SK-N-DZ (cell line): Measurements from ENCODE around the gene MSL2.
"Not testable (repeated sequence)": the region's sequence is repeated elsewhere in the genome, so short reads cannot be mapped to it uniquely, and the experiment has no call there.

ENCODE experiments used
- DNase-seq: peaks from one replicate; pipeline ENCODE4 v3.0.0-alpha.2; 2015; ENCODE audit warnings: low spot score

The MSL2 gene

DNA sequence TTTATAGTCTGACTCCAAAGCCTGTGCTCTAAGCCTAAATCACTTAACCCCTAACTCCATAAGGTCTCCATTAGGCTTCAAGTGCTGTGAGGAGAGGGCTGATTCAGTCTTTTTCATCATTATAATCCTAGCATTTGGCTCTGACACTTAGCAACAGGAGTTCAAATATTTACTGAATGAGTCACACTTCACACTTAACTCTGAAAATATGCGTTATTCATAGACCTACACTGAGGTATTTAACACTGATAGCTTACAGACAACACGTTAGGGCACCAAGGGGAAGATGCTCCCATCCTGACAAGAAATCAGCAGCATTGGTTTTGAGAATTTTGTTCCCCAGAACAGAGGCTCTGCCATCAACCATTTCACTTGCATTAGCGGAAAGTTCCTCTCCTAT lies 53.5 kb downstream of the MSL2 start:
- no peak for DNase-seq

GRCh38 chr3:136141891-136142290 lies 54.2 kb downstream of the MSL2 start:
- no peak for DNase-seq

GRCh38 chr3:136141291-136141785 lies 54.8 kb downstream of the MSL2 start:
- no peak for DNase-seq

DNA sequence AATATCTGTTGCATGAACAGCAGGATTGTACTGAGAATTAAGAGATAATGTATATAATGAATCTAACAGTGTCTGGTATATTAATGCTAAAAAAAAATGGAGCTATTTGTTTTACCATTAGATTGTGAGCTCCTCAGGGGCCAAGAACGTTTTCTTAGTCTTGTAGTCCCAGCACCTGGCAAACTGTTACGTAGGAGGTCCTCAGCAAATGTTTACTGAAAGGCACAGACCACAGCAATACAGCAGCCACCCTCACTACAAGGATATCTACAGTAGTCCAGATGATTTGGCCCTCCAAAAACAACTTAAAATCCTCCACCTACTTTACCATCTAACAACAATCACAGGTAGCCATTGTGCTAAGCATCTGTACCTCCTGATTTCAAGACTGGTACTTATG lies 59.7 kb downstream of the MSL2 start:
- no peak for DNase-seq

DNA sequence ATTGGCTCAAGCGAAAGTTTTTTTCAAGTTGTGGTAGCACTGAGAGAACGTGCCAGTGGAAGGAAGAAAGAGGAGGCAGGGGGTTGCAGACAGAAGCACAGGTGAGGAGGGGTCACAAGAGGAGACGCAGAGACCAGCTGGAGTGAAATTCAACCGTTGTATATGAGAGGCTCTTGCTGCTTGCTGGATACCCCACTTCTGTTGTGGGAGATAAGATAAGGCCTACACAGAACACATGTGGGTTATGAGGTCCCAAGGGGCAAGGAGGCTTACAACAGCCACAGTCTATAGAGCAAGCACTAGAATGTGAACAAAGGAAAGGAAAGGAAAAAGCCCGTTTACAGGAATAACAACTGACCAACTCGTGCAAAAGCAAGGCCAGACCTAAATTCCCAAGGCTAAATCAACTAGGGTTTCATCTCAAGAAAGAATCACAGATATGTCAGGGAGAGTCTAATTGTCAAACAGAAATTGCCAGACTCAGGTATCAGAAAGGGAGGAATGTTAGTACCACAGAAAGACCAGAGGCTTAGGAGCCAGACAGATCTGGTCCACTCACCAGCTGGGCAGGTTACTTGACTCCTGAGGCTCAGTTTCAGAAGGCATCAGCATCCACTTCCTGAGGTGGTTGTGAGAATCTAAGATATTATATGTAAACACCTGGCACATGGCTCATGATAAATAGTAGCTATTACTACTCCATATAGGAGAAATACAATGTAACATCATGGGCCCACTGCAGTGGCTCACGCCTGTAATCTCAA lies 60.9 kb downstream of the MSL2 start:
- peak; percentile 84 for DNase-seq

DNA sequence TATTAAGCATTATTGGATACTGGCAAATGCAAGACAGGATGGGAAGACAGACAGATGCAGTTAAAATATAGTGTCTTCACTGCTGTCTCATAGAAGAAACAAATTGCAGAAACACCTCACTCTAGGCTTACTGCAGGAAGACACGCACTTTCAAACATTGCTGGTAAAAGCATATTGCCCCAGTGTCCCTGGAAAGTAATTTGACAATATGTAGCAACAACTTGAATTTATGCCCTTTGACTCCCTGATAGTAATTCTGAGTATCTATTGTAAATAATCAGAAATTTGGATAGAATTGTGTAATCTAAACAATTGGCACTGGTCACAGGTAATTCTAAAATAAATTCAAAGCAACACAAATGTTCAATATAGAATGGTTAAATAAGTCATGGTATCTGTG lies 62.0 kb downstream of the MSL2 start:
- DNase-seq: no peak

DNA sequence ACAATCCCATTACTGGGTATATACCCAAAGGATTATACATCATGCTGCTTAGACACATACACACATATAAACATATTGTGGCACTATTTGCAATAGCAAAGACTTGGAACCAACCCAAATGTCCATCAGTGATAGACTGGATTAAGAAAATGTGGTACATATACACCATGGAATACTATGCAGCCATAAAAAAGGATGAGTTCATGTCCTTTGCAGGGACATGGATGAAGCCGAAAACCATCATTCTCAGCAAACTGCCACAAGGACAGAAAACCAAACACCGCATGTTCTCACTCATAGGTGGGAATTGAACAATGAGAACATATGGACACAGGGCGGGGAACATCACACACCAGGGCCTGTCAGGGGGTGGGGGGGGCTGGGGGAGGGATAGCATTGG lies 64.5 kb downstream of the MSL2 start:
- not testable (repeated sequence) for DNase-seq

DNA sequence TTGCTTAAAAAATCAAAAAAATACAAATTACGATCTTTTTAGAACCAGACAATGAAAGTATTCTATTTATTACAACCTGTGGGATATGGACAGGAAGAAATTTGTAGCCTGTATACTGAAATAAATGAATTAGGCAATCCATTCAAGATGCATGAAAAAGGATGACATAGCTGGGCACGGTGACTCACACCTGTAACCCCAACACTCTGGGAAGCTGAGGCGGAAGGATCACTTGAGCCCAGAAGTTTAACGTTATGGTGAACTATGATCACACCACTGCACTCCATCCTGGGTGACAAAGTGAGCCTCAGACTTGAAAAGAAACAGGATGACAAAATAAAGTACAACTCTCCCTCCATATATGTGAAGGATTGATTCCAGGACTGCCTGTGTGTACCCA lies 74.1 kb downstream of the MSL2 start:
- no peak for DNase-seq

- no peak for DNase-seq
Observed at GRCh38 chr3:136120373-136121348, 75.5 kb downstream of the MSL2 start.

GRCh38 chr3:136119783-136120182 lies 76.4 kb downstream of the MSL2 start:
- not testable (repeated sequence) for DNase-seq

- DNase-seq: not testable (repeated sequence)
Observed at GRCh38 chr3:136119332-136119731, 76.8 kb downstream of the MSL2 start.

- DNase-seq: no peak
Observed at GRCh38 chr3:136114421-136114820, 81.7 kb downstream of the MSL2 start.

GRCh38 chr3:136110481-136110880 lies 85.7 kb downstream of the MSL2 start:
- DNase-seq: no peak

DNA sequence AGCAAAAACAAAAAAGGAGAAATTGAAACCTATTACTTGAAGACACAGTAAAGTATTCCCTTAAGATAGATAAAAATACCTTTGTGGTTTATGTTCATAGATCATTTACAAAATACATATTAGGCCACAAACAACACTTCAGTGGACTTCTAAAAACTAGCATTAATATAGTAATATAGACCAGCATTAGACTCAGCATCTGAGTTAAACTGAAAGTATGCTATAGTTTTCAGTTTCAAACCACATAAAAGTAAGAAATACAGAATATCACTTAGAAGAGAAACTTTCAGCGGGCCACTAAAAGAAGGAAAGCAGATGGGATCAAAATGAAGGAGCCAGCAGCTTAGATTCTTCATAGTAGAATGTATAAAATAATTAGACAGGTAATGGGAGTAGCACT lies 86.6 kb downstream of the MSL2 start:
- DNase-seq: no peak

GRCh38 chr3:136106101-136106500 lies 90.0 kb downstream of the MSL2 start:
- no peak for DNase-seq

GRCh38 chr3:136105044-136105443 lies 91.1 kb downstream of the MSL2 start:
- no peak for DNase-seq
